Astrocyte (in vitro differentiated cells and primary cell): Measurements from ENCODE around the gene APOBEC4.

Experiments
- EZH2 ChIP-seq: IDR thresholded peaks from 2 replicates; pipeline ENCODE4 v1.6.1; 2012; ENCODE audit warnings: mild to moderate bottlenecking, low read length, inconsistent platforms; ENCODE audit not compliant: insufficient read depth
- TF ChIP-seq, protein P1 (sequence below): IDR thresholded peaks from 2 replicates; pipeline ENCODE4 v1.5.1; 2011; ENCODE audit warnings: low read depth, mild to moderate bottlenecking, inconsistent platforms, low read length, moderate library complexity; ENCODE audit not compliant: insufficient read depth

DNA sequence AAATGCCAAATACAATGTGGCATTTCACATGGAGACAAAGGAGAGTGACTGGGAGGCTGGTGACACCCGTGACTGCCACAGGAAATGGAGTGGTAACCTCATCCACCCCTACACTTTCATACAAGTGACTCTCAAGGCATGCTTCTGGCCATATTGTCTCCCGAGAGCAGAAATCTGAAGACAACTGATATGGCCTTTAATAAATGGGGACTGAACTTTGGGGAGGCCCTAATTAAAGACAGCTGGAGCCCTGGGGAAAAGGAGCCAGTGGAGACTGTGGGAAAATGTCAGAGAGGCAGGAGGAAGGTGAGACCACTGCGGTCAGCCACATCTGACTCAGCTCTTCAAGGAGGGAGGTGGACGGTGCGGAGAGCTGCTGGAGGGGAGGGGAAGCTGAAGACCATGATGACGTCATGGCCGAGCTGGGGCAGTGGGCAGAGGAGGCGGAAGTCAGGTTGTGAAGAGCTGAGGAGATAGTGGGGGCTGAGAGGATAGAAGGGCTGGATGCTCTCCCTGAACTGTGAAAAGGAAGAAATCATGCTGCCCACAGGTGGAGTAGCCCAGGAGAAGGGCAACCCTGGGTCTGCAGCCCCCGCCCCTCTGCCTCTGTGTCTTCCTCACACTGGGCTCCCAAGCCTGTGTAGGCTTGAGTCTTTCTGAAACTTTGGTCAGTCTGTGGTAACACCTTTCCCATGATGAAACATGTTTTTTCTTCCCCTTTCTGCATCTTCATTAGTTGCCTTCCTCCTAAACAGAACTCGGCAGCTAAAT is 48.9 kb downstream of the APOBEC4 start:
- TF ChIP-seq, protein P1, sequence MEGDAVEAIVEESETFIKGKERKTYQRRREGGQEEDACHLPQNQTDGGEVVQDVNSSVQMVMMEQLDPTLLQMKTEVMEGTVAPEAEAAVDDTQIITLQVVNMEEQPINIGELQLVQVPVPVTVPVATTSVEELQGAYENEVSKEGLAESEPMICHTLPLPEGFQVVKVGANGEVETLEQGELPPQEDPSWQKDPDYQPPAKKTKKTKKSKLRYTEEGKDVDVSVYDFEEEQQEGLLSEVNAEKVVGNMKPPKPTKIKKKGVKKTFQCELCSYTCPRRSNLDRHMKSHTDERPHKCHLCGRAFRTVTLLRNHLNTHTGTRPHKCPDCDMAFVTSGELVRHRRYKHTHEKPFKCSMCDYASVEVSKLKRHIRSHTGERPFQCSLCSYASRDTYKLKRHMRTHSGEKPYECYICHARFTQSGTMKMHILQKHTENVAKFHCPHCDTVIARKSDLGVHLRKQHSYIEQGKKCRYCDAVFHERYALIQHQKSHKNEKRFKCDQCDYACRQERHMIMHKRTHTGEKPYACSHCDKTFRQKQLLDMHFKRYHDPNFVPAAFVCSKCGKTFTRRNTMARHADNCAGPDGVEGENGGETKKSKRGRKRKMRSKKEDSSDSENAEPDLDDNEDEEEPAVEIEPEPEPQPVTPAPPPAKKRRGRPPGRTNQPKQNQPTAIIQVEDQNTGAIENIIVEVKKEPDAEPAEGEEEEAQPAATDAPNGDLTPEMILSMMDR: no peak
- no peak for TF ChIP-seq EZH2
